Endothelial cell of umbilical vein (primary cell): Measurements from ENCODE around the gene SWI5. TPM values are rescaled to one million over a fixed set of nuclear protein-coding genes. Genes with fewer than 3 reads are reported as not detected.
"Not testable (repeated sequence)": the region's sequence is repeated elsewhere in the genome, so short reads cannot be mapped to it uniquely, and the experiment has no call there.

Experiments used
- Bru-seq: library from RNA; stranded (reverse); fragments of 400-500 nt; gene quantifications from one replicate; lab custom pipeline; 2021; lab: Mats Ljungman, UMichigan
- BruChase-seq, 2 experiments: library from RNA; stranded (reverse); fragments of 400-500 nt; gene quantifications; one replicate each; lab custom pipeline; 2021; lab: Mats Ljungman, UMichigan
- BruUV-seq: library from RNA; stranded (reverse); fragments of 400-500 nt; replicated peaks from 2 replicates; lab custom pipeline; 2021; lab: Mats Ljungman, UMichigan
- CTCF ChIA-PET: fragments of 300-600, 350-600 bp; sonication (Branson Sonifier 250); formaldehyde crosslinking; loops from one replicate; lab custom pipeline; 2021; ENCODE audit warnings: antibody characterized with exemption, inconsistent platforms; lab: Charles Lee
- POLR2A ChIA-PET: fragments of 300-600, 350-600 bp; sonication (Branson Sonifier 250); formaldehyde crosslinking; loops from one replicate; lab custom pipeline; 2021; ENCODE audit warnings: antibody characterized with exemption, inconsistent platforms; lab: Charles Lee
- DNase-seq: peaks from one replicate; pipeline ENCODE4 v3.0.0-alpha.2; 2011; ENCODE audit warnings: low read depth, low spot score
- FAIRE-seq: peaks from 2 replicates; lab custom pipeline; 2011; peaks lifted over from hg19 to GRCh38; lab: Jason Lieb, UNC
- H2AFZ ChIP-seq: 2 replicates; pipeline ENCODE4 v1.6.0; 2012; ENCODE audit warnings: low read depth, low read length, control low read depth, inconsistent platforms
- H3K27ac ChIP-seq: 2 replicates; pipeline ENCODE4 v1.5.1; 2011; ENCODE audit warnings: low read depth, mild to moderate bottlenecking, control low read depth, low read length, moderate library complexity; ENCODE audit not compliant: insufficient read depth
- H3K27me3 ChIP-seq, 2 experiments: 2 replicates each; pipeline versions ENCODE4 v1.6.0 to v1.6.1; 2011; ENCODE audit warnings: low read length in 2 of 2, mixed read lengths in 1 of 2; ENCODE audit not compliant: control insufficient read depth in 2 of 2, insufficient read depth in 2 of 2
- H3K36me3 ChIP-seq, 2 experiments: 2 replicates in 1 of 2; 3 replicates in 1 of 2; pipeline ENCODE4 v1.5.1; 2011; ENCODE audit warnings: low read length in 2 of 2, mild to moderate bottlenecking in 1 of 2, moderate library complexity in 1 of 2; ENCODE audit not compliant: control insufficient read depth in 2 of 2, insufficient read depth in 2 of 2; ENCODE audit errors: extremely low read depth in 1 of 2
- H3K4me1 ChIP-seq: 3 replicates; pipeline ENCODE4 v1.5.1; 2011; ENCODE audit warnings: mild to moderate bottlenecking, low read length; ENCODE audit not compliant: control insufficient read depth, insufficient read depth; ENCODE audit errors: extremely low read depth
- H3K4me2 ChIP-seq: 2 replicates; pipeline ENCODE4 v1.6.1; 2011; ENCODE audit warnings: low read length, control low read depth, mixed read lengths; ENCODE audit not compliant: insufficient read depth
- H3K4me3 ChIP-seq, 3 experiments: fragments of 200-600 bp in 1 of 3; sonication (generic), shearing (Covaris generic) in 1 of 3; replicated peaks in 1 of 3; 2 replicates each; pipeline ENCODE4 v1.5.1; 2011 to 2016; ENCODE audit warnings: control low read depth in 3 of 3, low read length in 3 of 3, mild to moderate bottlenecking in 2 of 3, inconsistent platforms in 1 of 3, low read depth in 1 of 3, moderate library complexity in 1 of 3; ENCODE audit not compliant: insufficient read depth in 1 of 3
- H3K79me2 ChIP-seq: 2 replicates; pipeline ENCODE4 v1.6.0; 2012; ENCODE audit warnings: low read length, inconsistent platforms; ENCODE audit not compliant: control insufficient read depth, insufficient read depth
- H3K9ac ChIP-seq: replicated peaks from 2 replicates; pipeline ENCODE3; 2011; ENCODE audit warnings: low read length, control low read depth; ENCODE audit not compliant: insufficient read depth; ENCODE audit errors: extremely low read depth
- H3K9me1 ChIP-seq: replicated peaks from 3 replicates; pipeline ENCODE4 v1.6.0; 2011; ENCODE audit warnings: mild to moderate bottlenecking, low read length; ENCODE audit not compliant: control insufficient read depth, insufficient read depth; ENCODE audit errors: extremely low read depth
- H3K9me3 ChIP-seq: replicated peaks from 2 replicates; pipeline ENCODE4 v1.5.1; 2012; ENCODE audit warnings: low read length, inconsistent platforms; ENCODE audit not compliant: control insufficient read depth, insufficient read depth
- H4K20me1 ChIP-seq: replicated peaks from 2 replicates; pipeline ENCODE3; 2011; ENCODE audit warnings: mild to moderate bottlenecking, low read length; ENCODE audit not compliant: control insufficient read depth, insufficient read depth; ENCODE audit errors: extremely low read depth
- GATA2 ChIP-seq: IDR thresholded peaks from 2 replicates; pipeline ENCODE4 v1.7.0; 2011; ENCODE audit warnings: low read depth, mild to moderate bottlenecking, moderate library complexity, mixed read lengths, low read length; ENCODE audit not compliant: insufficient read length, insufficient read depth
- POLR2A ChIP-seq: IDR thresholded peaks from 2 replicates; pipeline ENCODE4 v1.6.1; 2012; ENCODE audit warnings: low read depth, mild to moderate bottlenecking, control low read depth, low read length
- POLR2AphosphoS5 ChIP-seq: IDR thresholded peaks from 2 replicates; pipeline ENCODE4 v1.6.1; 2012; ENCODE audit warnings: low read depth, mild to moderate bottlenecking, control low read depth, low read length, moderate library complexity; ENCODE audit not compliant: insufficient read depth
- dilution Hi-C: fragments of 300-500 bp; cut with MboI; formaldehyde crosslinking; loops from one replicate; pipeline ENCODE4 v1.15.0; 2019; ENCODE audit warnings: low sequenced_read_pairs; ENCODE audit not compliant: extremely low pct_ligation_motif_present
- intact Hi-C: fragments of 100-400 bp; cut with micrococcal nuclease; formaldehyde crosslinking; loops from one replicate; pipeline ENCODE4 v1.10.0; 2022
- long read RNA-seq: library from polyadenylated mRNA; stranded (forward); transcript quantifications from one replicate; pipeline ENCODE4 v2.0.0, GENCODE V29; 2021
- polyA minus RNA-seq, 3 experiments: library from RNA; depleted of rRNA, polyadenylated mRNA; stranded (reverse); fragments of >200 nt; gene quantifications; 1 replicate in 1 of 3; 2 replicates in 2 of 3; pipeline ENCODE4 v1.2.3, GENCODE V29; 2011
- polyA plus RNA-seq, 4 experiments: library from polyadenylated mRNA; depleted of rRNA in 3 of 4; stranded (reverse) in 3 of 4; unstranded in 1 of 4; fragments of >200 nt; gene quantifications; 2 replicates each; pipeline versions ENCODE4 v1.2.1 to v1.2.3, GENCODE V29; 2011 to 2012; ENCODE audit warnings: missing spikeins in 1 of 4
- total RNA-seq: library from RNA; stranded (reverse); gene quantifications from 2 replicates; pipeline ENCODE4 v1.2.3, GENCODE V29; 2021
- TF ChIP-seq, protein P1 (sequence below), 2 donors: IDR thresholded peaks; 1 replicate in 1 of 2; 2 replicates in 1 of 2; pipeline ENCODE4 v1.5.1; 2011; ENCODE audit warnings: low read length in 2 of 2, mild to moderate bottlenecking in 2 of 2, moderate library complexity in 2 of 2, control low read depth in 1 of 2, inconsistent platforms in 1 of 2, low read depth in 1 of 2; ENCODE audit not compliant: insufficient read depth in 1 of 2; ENCODE audit errors: extremely low read depth in 1 of 2

The SWI5 gene
- total RNA-seq (21.2 and 25.2 TPM in 2 replicates), polyA plus RNA-seq (58.0 and 62.0 TPM in 2 replicates), polyA minus RNA-seq (17.0 and 20.1 TPM in 2 replicates), Bru-seq, nascent RNA (percentile 45 among the genes with signal in this experiment), BruChase-seq, experiment 1, labeled RNA remaining after a 6-hour chase (percentile 55 among the genes with signal in this experiment), BruChase-seq, experiment 2, labeled RNA remaining after a 2-hour chase (percentile 51 among the genes with signal in this experiment)
- 76.4 and 82.8 TPM in 2 replicates for polyA plus RNA-seq (2011; cell fraction: cytosol; rRNA removed)
- 23.2 and 25.4 TPM in 2 replicates for polyA plus RNA-seq (2011; cell fraction: nucleus; rRNA removed)
- 38.5 and 41.5 TPM in 2 replicates for polyA plus RNA-seq (2012)
- 28.7 TPM for polyA minus RNA-seq (2011; cell fraction: cytosol; rRNA and poly(A)+ RNA removed)
- 3.7 and 4.8 TPM in 2 replicates for polyA minus RNA-seq (2011; cell fraction: nucleus; rRNA and poly(A)+ RNA removed)
- long read RNA-seq, transcript SWI5-201 (5 exons, 980 nt): minor isoform, 8 of 58 reads
- long read RNA-seq, transcript SWI5-203 (5 exons, 763 nt): major isoform, 43 of 58 reads
- long read RNA-seq, partial matches to known transcripts: 6 of 58 reads
- long read RNA-seq, other reads (novel, unspliced or antisense): 1 of 58 reads

DNA sequence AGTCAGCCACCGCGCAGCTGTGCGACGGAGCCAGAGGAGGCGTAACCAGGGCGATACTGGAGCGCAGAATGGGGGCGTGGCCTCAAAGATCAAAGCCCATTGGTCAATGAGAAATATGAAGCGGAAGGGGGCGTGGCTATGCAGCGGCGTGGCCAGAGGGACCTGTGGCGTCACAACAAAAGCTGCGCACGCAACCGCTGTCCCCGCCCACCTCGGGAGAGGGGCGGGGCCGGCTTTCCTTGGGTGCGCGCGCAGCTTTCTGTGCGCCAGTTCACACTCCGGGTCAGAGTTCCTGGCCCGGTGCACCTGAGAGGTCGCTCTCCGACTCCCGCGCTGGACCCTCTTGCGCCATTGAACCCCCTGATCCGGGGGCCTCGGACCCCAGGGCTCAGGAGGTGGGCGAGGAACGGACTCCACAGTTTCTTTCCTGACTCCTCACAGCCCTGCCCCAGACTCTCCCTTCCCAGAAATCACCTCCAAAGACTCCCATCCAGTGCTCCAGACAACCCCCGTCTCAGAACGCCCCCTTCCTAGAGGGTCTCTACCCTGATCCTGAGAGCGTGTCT lies at the start of gene SWI5:
Gene SWI5, plus strand, starts transcription at position 269 of the 566 bp plus-strand sequence.
- H3K27ac ChIP-seq: peak within 1 kb of the TSS; percentile 89
- ChIA-PET CTCF (interaction anchor here (0.7 to 1.1 kb wide), 6 partner anchors 19 to 145 kb away, joined by 3 to 7 read pairs (median 5); partner anchors contain the start of gene CERCAM), POLR2A (interaction anchor here (0.5 kb wide), 1 partner anchor 1548 kb away, joined by 7 read pairs; the partner anchor contains the start of gene TOR1A)
- peaks cover 2 to 10% of the 10 kb centered on the region in 2 experiments for H3K36me3 ChIP-seq
- dilution Hi-C loops (no loop called here), intact Hi-C loops (loop anchor here (1.0 kb wide), 2 partner anchors 19 to 116 kb away; partner anchors contain the start of gene BBLN)
- peak; percentile 99 for FAIRE-seq
- peak within 1 kb of the TSS; percentile 68 for H2AFZ ChIP-seq
- TF ChIP-seq POLR2A (peak; percentile 89), GATA2 (no peak), POLR2AphosphoS5 (peak; percentile 81)
- H3K27me3 ChIP-seq: no peaks in the 10 kb centered on the region
- H3K79me2 ChIP-seq: peaks cover 27% of the 10 kb centered on the region
- peak within 1 kb of the TSS; percentile 80 to 95 (median 81) for H3K4me3 ChIP-seq
- TSS peak; percentile 51 for BruUV-seq
- H3K9ac ChIP-seq: peak within 1 kb of the TSS; percentile 95
- H3K9me3 ChIP-seq: no peaks in the 10 kb centered on the region
- peak; percentile 100 for DNase-seq
- peak within 1 kb of the TSS; percentile 86 for H3K4me2 ChIP-seq
- H3K4me1 ChIP-seq: peaks cover 27% of the 10 kb centered on the region
- H3K9me1 ChIP-seq: no peaks in the 10 kb centered on the region
- H4K20me1 ChIP-seq: no peaks in the 10 kb centered on the region

DNA sequence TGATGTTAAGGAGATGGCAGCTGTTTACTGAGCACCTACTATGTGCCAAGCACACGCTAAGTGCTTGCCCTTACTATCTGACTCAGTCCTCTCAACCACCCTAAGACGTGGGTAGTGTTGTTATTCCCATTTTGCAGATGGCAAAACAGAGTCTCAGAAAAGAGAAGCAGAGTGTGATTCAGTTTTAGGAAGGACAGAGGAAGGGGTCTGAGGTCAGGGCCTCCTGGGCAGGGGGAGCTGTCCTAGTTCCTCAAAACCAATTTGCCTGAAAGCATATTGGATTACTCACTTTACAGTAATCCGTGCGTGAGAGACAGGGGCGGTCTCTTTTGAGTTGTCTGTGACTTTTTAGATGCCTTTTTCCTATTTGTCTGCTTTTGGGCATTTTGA lies 49.7 kb upstream of the SWI5 start:
- Histone ChIP-seq H3K9ac (no peak overlapping the region), H3K79me2 (no peaks in the 10 kb centered on the region), H3K36me3 (no peaks in the 10 kb centered on the region), H3K4me1 (no peaks in the 10 kb centered on the region), H4K20me1 (no peaks in the 10 kb centered on the region), H3K4me2 (no peak overlapping the region), H3K4me3 (no peak overlapping the region), H3K9me3 (no peaks in the 10 kb centered on the region), H3K9me1 (no peaks in the 10 kb centered on the region), H3K27me3 (no peaks in the 10 kb centered on the region), H3K27ac (no peak overlapping the region), H2AFZ (no peak overlapping the region)
- ChIA-PET CTCF (no interaction called here), POLR2A (no interaction called here)
- BruUV-seq: no TSS peak
- dilution Hi-C loops: no loop called here
- DNase-seq: no peak
- intact Hi-C loops: no loop called here
- FAIRE-seq: no peak
- TF ChIP-seq, protein P1, sequence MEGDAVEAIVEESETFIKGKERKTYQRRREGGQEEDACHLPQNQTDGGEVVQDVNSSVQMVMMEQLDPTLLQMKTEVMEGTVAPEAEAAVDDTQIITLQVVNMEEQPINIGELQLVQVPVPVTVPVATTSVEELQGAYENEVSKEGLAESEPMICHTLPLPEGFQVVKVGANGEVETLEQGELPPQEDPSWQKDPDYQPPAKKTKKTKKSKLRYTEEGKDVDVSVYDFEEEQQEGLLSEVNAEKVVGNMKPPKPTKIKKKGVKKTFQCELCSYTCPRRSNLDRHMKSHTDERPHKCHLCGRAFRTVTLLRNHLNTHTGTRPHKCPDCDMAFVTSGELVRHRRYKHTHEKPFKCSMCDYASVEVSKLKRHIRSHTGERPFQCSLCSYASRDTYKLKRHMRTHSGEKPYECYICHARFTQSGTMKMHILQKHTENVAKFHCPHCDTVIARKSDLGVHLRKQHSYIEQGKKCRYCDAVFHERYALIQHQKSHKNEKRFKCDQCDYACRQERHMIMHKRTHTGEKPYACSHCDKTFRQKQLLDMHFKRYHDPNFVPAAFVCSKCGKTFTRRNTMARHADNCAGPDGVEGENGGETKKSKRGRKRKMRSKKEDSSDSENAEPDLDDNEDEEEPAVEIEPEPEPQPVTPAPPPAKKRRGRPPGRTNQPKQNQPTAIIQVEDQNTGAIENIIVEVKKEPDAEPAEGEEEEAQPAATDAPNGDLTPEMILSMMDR (IDR thresholded peaks at IDR 0.05; ENCODE audit: extremely low read depth in 1 of 2, insufficient read depth in 1 of 2, low read depth in 1 of 2, low read length in 2 of 2): no peak
- TF ChIP-seq POLR2A: no peak

DNA sequence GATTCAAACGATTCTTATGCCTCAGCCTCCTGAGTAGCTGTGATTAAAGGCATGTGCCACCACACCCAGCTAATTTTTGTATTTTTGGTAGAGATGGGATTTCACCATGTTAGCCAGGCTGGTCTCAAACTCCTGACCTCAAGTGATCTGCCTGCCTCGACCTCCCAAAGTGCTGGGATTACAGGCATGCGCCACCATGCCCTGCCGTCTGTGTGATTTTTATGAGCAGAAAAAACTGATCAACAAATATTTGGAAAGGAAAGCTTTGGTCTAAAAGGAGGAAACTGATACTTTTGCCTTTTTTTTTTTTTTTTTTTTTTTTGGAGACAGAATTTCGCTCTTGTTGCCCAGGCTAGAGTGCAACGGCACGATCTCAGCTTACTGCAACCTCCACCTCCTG lies 45.2 kb upstream of the SWI5 start:
- H3K9ac ChIP-seq, FAIRE-seq, H3K9me1 ChIP-seq, POLR2A ChIA-PET, H3K27ac ChIP-seq, H3K36me3 ChIP-seq, H3K9me3 ChIP-seq, H4K20me1 ChIP-seq, H3K4me1 ChIP-seq, DNase-seq, H2AFZ ChIP-seq, intact Hi-C loops, H3K79me2 ChIP-seq, H3K4me2 ChIP-seq, H3K27me3 ChIP-seq, H3K4me3 ChIP-seq, BruUV-seq, dilution Hi-C loops: not testable (repeated sequence)
- CTCF ChIA-PET: interaction anchor here (0.8 to 1.2 kb wide), 2 partner anchors 24 to 64 kb away, joined by 3 read pairs; no protein-coding TSS in a partner anchor
